ENCODE measurements around the gene SH3GL3.

GRCh38 chr15:83569341-83569740 is 122.2 kb downstream of the SH3GL3 start:
- TF ChIP-seq REST (IDR thresholded peaks at IDR 0.05) (no peak), KDM1A (IDR thresholded peaks at IDR 0.05; ENCODE audit: low read depth) (no peak), CTCF (IDR thresholded peaks at IDR 0.05) (no peak), RARB (CRISPR knock-in tag; IDR thresholded peaks at IDR 0.05) (no peak), ELK1 (IDR thresholded peaks at IDR 0.05; ENCODE audit: low read depth, low read length) (no peak), MAX (IDR thresholded peaks at IDR 0.05) (no peak), CBX2 (IDR thresholded peaks at IDR 0.05; ENCODE audit: borderline replicate concordance, low read depth) (no peak), RAD21 (conservative IDR thresholded peaks at IDR 0.05 in 1 of 2, IDR thresholded peaks at IDR 0.05 in 1 of 2) (no peak)
